Mesenchymal stem cell (in vitro differentiated cells and primary cell): Measurements from ENCODE around the gene SERINC3.

Source experiments
- DNase-seq: peaks from one replicate; pipeline ENCODE4 v3.0.0-alpha.2; 2013
- H2AFZ ChIP-seq: one replicate; pipeline ENCODE4 v1.6.1; 2013; ENCODE audit warnings: low read depth, mild to moderate bottlenecking, control low read depth, inconsistent platforms, low read length, moderate library complexity
- H2AK5ac ChIP-seq: 2 replicates; pipeline ENCODE4 v1.6.1; 2013; ENCODE audit warnings: low read length, moderate library complexity, mild to moderate bottlenecking, inconsistent platforms; ENCODE audit not compliant: severe bottlenecking
- H2BK120ac ChIP-seq: one replicate; pipeline ENCODE4 v1.6.1; 2013; ENCODE audit warnings: low read depth, mild to moderate bottlenecking, inconsistent platforms, low read length, moderate library complexity
- H2BK12ac ChIP-seq, 2 experiments: one replicate each; pipeline ENCODE4 v1.6.1; 2013; ENCODE audit warnings: inconsistent platforms in 2 of 2, low read length in 2 of 2, mild to moderate bottlenecking in 2 of 2, moderate library complexity in 2 of 2, control low read depth in 1 of 2
- H2BK15ac ChIP-seq: one replicate; pipeline ENCODE4 v1.6.1; 2013; ENCODE audit warnings: mild to moderate bottlenecking, low read depth, inconsistent platforms; ENCODE audit not compliant: poor library complexity, severe bottlenecking
- H2BK5ac ChIP-seq: 2 replicates; pipeline ENCODE4 v1.6.1; 2013; ENCODE audit warnings: low read depth, mild to moderate bottlenecking, low read length, control low read depth, inconsistent platforms; ENCODE audit not compliant: poor library complexity, severe bottlenecking
- H3K14ac ChIP-seq, 2 experiments: one replicate each; pipeline ENCODE4 v1.6.1; 2013; ENCODE audit warnings: inconsistent platforms in 2 of 2, low read length in 2 of 2, control low read depth in 1 of 2, mild to moderate bottlenecking in 1 of 2, moderate library complexity in 1 of 2
- H3K18ac ChIP-seq, 2 experiments: one replicate each; pipeline ENCODE4 v1.6.1; 2013; ENCODE audit warnings: inconsistent platforms in 2 of 2, low read length in 2 of 2, control low read depth in 1 of 2, low read depth in 1 of 2, mild to moderate bottlenecking in 1 of 2
- H3K23ac ChIP-seq, 2 experiments: one replicate each; pipeline ENCODE4 v1.6.1; 2013; ENCODE audit warnings: inconsistent platforms in 2 of 2, low read length in 2 of 2, mild to moderate bottlenecking in 2 of 2, moderate library complexity in 2 of 2, control low read depth in 1 of 2
- H3K27ac ChIP-seq: 2 replicates; pipeline ENCODE4 v1.5.1; 2013; ENCODE audit warnings: mild to moderate bottlenecking, moderate library complexity, low read length, control low read depth, inconsistent platforms; ENCODE audit not compliant: poor library complexity, severe bottlenecking
- H3K27me3 ChIP-seq, 2 experiments: 2 replicates each; pipeline versions ENCODE4 v1.6.1 to v1.7.0; 2013; ENCODE audit warnings: low read length in 2 of 2, mild to moderate bottlenecking in 2 of 2, moderate library complexity in 2 of 2, control low read depth in 1 of 2, inconsistent platforms in 1 of 2; ENCODE audit not compliant: control insufficient read depth in 1 of 2, insufficient read depth in 1 of 2
- H3K36me3 ChIP-seq, 2 experiments: 2 replicates each; pipeline versions ENCODE4 v1.6.1 to v1.7.0; 2013; ENCODE audit warnings: low read length in 2 of 2, control low read depth in 1 of 2, inconsistent platforms in 1 of 2, low read depth in 1 of 2, mild to moderate bottlenecking in 1 of 2; ENCODE audit not compliant: insufficient read depth in 2 of 2, control insufficient read depth in 1 of 2
- H3K4ac ChIP-seq, 2 experiments: one replicate each; pipeline ENCODE4 v1.6.1; 2013; ENCODE audit warnings: inconsistent platforms in 2 of 2, low read length in 2 of 2, mild to moderate bottlenecking in 2 of 2, moderate library complexity in 2 of 2, control low read depth in 1 of 2, low read depth in 1 of 2
- H3K4me1 ChIP-seq: 2 replicates; pipeline ENCODE4 v1.6.1; 2013; ENCODE audit warnings: low read depth, low read length, control low read depth; ENCODE audit not compliant: control insufficient read depth, insufficient read depth
- H3K4me2 ChIP-seq: 2 replicates; pipeline ENCODE4 v1.6.1; 2013; ENCODE audit warnings: low read length, mild to moderate bottlenecking, inconsistent platforms; ENCODE audit not compliant: poor library complexity, severe bottlenecking
- H3K4me3 ChIP-seq, 2 experiments: 2 replicates each; pipeline versions ENCODE4 v1.5.1 to v1.7.0; 2013; ENCODE audit warnings: low read length in 2 of 2, mild to moderate bottlenecking in 2 of 2, control low read depth in 1 of 2, low read depth in 1 of 2; ENCODE audit not compliant: insufficient read depth in 1 of 2
- H3K79me1 ChIP-seq: replicated peaks from 2 replicates; pipeline ENCODE4 v1.6.1; 2013; ENCODE audit warnings: mild to moderate bottlenecking, control low read depth, low read length, inconsistent platforms; ENCODE audit not compliant: poor library complexity, severe bottlenecking
- H3K9ac ChIP-seq: 2 replicates; pipeline ENCODE4 v1.7.0; 2013; ENCODE audit warnings: mild to moderate bottlenecking, low read length, moderate library complexity
- H3K9me3 ChIP-seq: 2 replicates; pipeline ENCODE4 v1.7.0; 2013; ENCODE audit warnings: mild to moderate bottlenecking, low read length; ENCODE audit not compliant: control insufficient read depth
- H4K8ac ChIP-seq: one replicate; pipeline ENCODE4 v1.6.1; 2013; ENCODE audit warnings: inconsistent platforms, mild to moderate bottlenecking, low read length, moderate library complexity
- H4K91ac ChIP-seq: one replicate; pipeline ENCODE4 v1.6.1; 2013; ENCODE audit warnings: mild to moderate bottlenecking, low read length, inconsistent platforms
- WGBS: methylation state at CpG from one replicate; pipeline ENCODE4 v1.1.7; 2013; ENCODE audit warnings: mixed read lengths; 5-methylcytosine and 5-hydroxymethylcytosine counted together

SERINC3 gene

GRCh38 chr20:44522841-44523240 is 971 bp upstream of the SERINC3 start:
- H2BK120ac ChIP-seq: no peak overlapping the region
- H3K4ac ChIP-seq: no peak overlapping the region
- peaks cover 6% of the 10 kb centered on the region for H3K4me1 ChIP-seq
- H3K4me2 ChIP-seq: no peak overlapping the region
- no peak overlapping the region for H2AFZ ChIP-seq
- H3K27me3 ChIP-seq: no peaks in the 10 kb centered on the region
- H3K36me3 ChIP-seq: peaks cover 0 to 9% of the 10 kb centered on the region in 2 experiments
- no peak overlapping the region for H4K8ac ChIP-seq
- no peak overlapping the region for H3K14ac ChIP-seq
- DNase-seq: no peak
- no peak overlapping the region for H3K27ac ChIP-seq
- H2AK5ac ChIP-seq: no peak overlapping the region
- H3K4me3 ChIP-seq: no peak overlapping the region
- H3K9ac ChIP-seq: peak overlapping the region; percentile 99
- no peak overlapping the region for H2BK12ac ChIP-seq
- H3K9me3 ChIP-seq: no peaks in the 10 kb centered on the region
- peaks cover 8% of the 10 kb centered on the region for H3K79me1 ChIP-seq
- H3K23ac ChIP-seq: no peak overlapping the region
- H3K18ac ChIP-seq: no peak overlapping the region
- no peak overlapping the region for H2BK15ac ChIP-seq
- no peak overlapping the region for H4K91ac ChIP-seq
- H2BK5ac ChIP-seq: no peak overlapping the region
- no CpG with 5 or more reads among the region's 1 CpG for WGBS

DNA sequence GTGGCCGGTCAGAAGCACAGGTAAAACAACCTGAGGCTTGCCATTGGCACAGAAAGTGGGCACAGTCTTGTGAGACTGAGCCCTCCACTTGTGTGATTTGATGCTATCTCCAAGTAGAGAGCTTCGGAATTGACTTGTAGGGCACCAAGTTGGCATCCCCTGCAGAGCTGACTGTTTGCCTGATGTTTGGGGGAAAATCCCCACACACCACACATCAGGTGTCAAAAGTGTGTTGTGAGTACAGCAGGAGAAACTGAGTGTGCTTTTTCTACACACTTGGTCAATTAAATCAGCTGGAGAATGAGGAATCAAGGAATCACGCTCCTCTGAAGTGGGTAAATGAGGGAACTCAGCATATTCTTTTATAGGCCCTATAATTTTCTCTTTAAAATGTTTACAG is 989 bp downstream of the SERINC3 start:
- H3K9me3 ChIP-seq: no peaks in the 10 kb centered on the region
- no peak overlapping the region for H3K27ac ChIP-seq
- peak overlapping the region in 1 of 2 experiments; percentile 94 for H3K4me3 ChIP-seq
- H3K18ac ChIP-seq: no peak overlapping the region
- H2BK12ac ChIP-seq: no peak overlapping the region
- DNase-seq: no peak
- no peak overlapping the region for H2BK120ac ChIP-seq
- H3K23ac ChIP-seq: no peak overlapping the region
- H4K8ac ChIP-seq: no peak overlapping the region
- no peak overlapping the region for H4K91ac ChIP-seq
- H2AK5ac ChIP-seq: no peak overlapping the region
- H2AFZ ChIP-seq: no peak overlapping the region
- peaks cover 4 to 13% of the 10 kb centered on the region in 2 experiments for H3K36me3 ChIP-seq
- no peaks in the 10 kb centered on the region for H3K27me3 ChIP-seq
- H3K9ac ChIP-seq: peak overlapping the region; percentile 99
- 79% methylated on average over 2 of the region's 3 CpGs for WGBS
- no peak overlapping the region for H2BK5ac ChIP-seq
- H2BK15ac ChIP-seq: no peak overlapping the region
- H3K4ac ChIP-seq: no peak overlapping the region
- peak overlapping the region; percentile 91 for H3K4me2 ChIP-seq
- peaks cover 11% of the 10 kb centered on the region for H3K79me1 ChIP-seq
- no peak overlapping the region for H3K14ac ChIP-seq
- H3K4me1 ChIP-seq: peaks cover 5% of the 10 kb centered on the region

DNA sequence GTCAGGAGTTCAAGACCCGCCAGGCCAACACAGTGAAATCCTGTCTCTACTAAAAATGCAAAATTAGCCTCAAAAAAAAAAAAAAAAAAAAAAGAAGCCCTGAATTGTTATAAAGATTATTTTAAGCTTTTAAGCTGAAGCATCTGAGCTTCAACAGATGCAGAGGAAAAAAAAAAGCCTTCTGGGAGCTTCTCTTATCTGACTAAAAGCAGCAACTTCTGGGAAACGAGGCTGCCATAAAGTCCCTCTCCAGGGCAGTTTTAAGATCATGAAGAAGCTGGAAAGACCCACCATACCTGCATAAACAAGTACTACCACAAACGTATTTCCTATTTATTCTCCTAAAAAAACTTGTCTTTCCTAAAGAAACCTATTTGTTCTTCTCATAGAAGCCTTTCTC is 3.6 kb downstream of the SERINC3 start:
- peaks cover 5% of the 10 kb centered on the region for H3K4me1 ChIP-seq
- H3K14ac ChIP-seq: no peak overlapping the region
- no peaks in the 10 kb centered on the region for H3K9me3 ChIP-seq
- no peak overlapping the region for H3K27ac ChIP-seq
- H3K27me3 ChIP-seq: no peaks in the 10 kb centered on the region
- H2BK15ac ChIP-seq: no peak overlapping the region
- H2BK12ac ChIP-seq: no peak overlapping the region
- H2BK120ac ChIP-seq: no peak overlapping the region
- no peak overlapping the region for H3K4me3 ChIP-seq
- H4K8ac ChIP-seq: no peak overlapping the region
- no peak overlapping the region for H2AK5ac ChIP-seq
- no peak for DNase-seq
- peak overlapping the region; percentile 62 for H3K9ac ChIP-seq
- 63% methylated on average over 2 of the region's 3 CpGs for WGBS
- peaks cover 4 to 13% of the 10 kb centered on the region in 2 experiments for H3K36me3 ChIP-seq
- no peak overlapping the region for H3K18ac ChIP-seq
- no peak overlapping the region for H2AFZ ChIP-seq
- no peak overlapping the region for H4K91ac ChIP-seq
- H3K23ac ChIP-seq: no peak overlapping the region
- H2BK5ac ChIP-seq: no peak overlapping the region
- no peak overlapping the region for H3K4me2 ChIP-seq
- peaks cover 13% of the 10 kb centered on the region for H3K79me1 ChIP-seq
- no peak overlapping the region for H3K4ac ChIP-seq

GRCh38 chr20:44517454-44517853 is 4.4 kb downstream of the SERINC3 start:
- H2BK15ac ChIP-seq: no peak overlapping the region
- H3K36me3 ChIP-seq: peaks cover 4 to 20% of the 10 kb centered on the region in 2 experiments
- no peak overlapping the region for H3K23ac ChIP-seq
- H3K18ac ChIP-seq: no peak overlapping the region
- no peak overlapping the region for H3K14ac ChIP-seq
- peaks cover 14% of the 10 kb centered on the region for H3K79me1 ChIP-seq
- no peak overlapping the region for H2AFZ ChIP-seq
- H3K4me1 ChIP-seq: peaks cover 5% of the 10 kb centered on the region
- H3K4ac ChIP-seq: no peak overlapping the region
- H2BK5ac ChIP-seq: no peak overlapping the region
- no peak overlapping the region for H4K8ac ChIP-seq
- WGBS: 60% methylated on average over 1 of the region's 3 CpGs
- no peaks in the 10 kb centered on the region for H3K27me3 ChIP-seq
- no peak overlapping the region for H2BK12ac ChIP-seq
- no peak overlapping the region for H3K4me2 ChIP-seq
- H3K4me3 ChIP-seq: peak overlapping the region in 1 of 2 experiments; percentile 36
- H4K91ac ChIP-seq: no peak overlapping the region
- H3K9me3 ChIP-seq: no peaks in the 10 kb centered on the region
- peak overlapping the region; percentile 62 for H3K9ac ChIP-seq
- H3K27ac ChIP-seq: no peak overlapping the region
- no peak for DNase-seq
- H2AK5ac ChIP-seq: no peak overlapping the region
- H2BK120ac ChIP-seq: no peak overlapping the region
